B cell (primary cell): ENCODE results near the gene MAGI2. TPM values are rescaled to one million over a fixed set of nuclear protein-coding genes. Genes with fewer than 3 reads are reported as not detected.

Experiments used
- ATAC-seq: fragments of 200-7000 bp; cut with Tn5 transposase; one replicate; pipeline ENCODE4 v1.10.0; 2021; ENCODE audit warnings: low read depth, mild to moderate bottlenecking, moderate number of reproducible peaks, moderate library complexity
- CTCF ChIA-PET: fragments of 350-600 bp; sonication (Branson Sonifier 250); formaldehyde crosslinking; loops from one replicate; lab custom pipeline; 2021; ENCODE audit warnings: antibody characterized with exemption, inconsistent platforms; lab: Charles Lee
- POLR2A ChIA-PET: fragments of 350-600 bp; sonication (Branson Sonifier 250); formaldehyde crosslinking; loops from one replicate; lab custom pipeline; 2021; ENCODE audit warnings: antibody characterized with exemption; lab: Charles Lee
- DNase-seq: peaks from one replicate; pipeline ENCODE4 v3.0.0; 2013
- H2AFZ ChIP-seq: 2 replicates; pipeline ENCODE4 v1.6.1; 2012; ENCODE audit warnings: mild to moderate bottlenecking, low read depth, low read length; ENCODE audit not compliant: insufficient read depth, poor library complexity, severe bottlenecking
- H3K27ac ChIP-seq, 2 donors: 1 replicate in 1 of 2; 2 replicates in 1 of 2; pipeline ENCODE4 v1.5.1; 2012 to 2013; ENCODE audit warnings: low read length in 2 of 2, mild to moderate bottlenecking in 2 of 2, moderate library complexity in 1 of 2
- H3K27me3 ChIP-seq, 4 experiments: fragments of 200-600 bp in 1 of 4; sonication (generic) in 1 of 4; replicated peaks in 1 of 4; 1 replicate in 2 of 4; 2 replicates in 2 of 4; pipeline versions ENCODE4 v1.6.1 to v1.7.0; 2013 to 2016; ENCODE audit warnings: low read length in 3 of 4, mild to moderate bottlenecking in 2 of 4, mixed read lengths in 1 of 4, moderate library complexity in 1 of 4; ENCODE audit not compliant: insufficient read depth in 4 of 4, control insufficient read depth in 3 of 4; ENCODE audit errors: control extremely low read depth in 1 of 4
- H3K36me3 ChIP-seq, 2 experiments: replicated peaks in 1 of 2; 1 replicate in 1 of 2; 2 replicates in 1 of 2; pipeline versions ENCODE4 v1.6.1 to v1.7.1; 2013; ENCODE audit warnings: low read length in 1 of 2; ENCODE audit not compliant: insufficient read depth in 2 of 2, control insufficient read depth in 1 of 2; ENCODE audit errors: control extremely low read depth in 1 of 2, extremely low read depth in 1 of 2
- H3K4me1 ChIP-seq, 2 donors: fragments of 200-600 bp in 1 of 2; sonication (generic) in 1 of 2; 1 replicate in 1 of 2; 2 replicates in 1 of 2; pipeline versions ENCODE4 v1.5.1 to v1.6.1; 2013 to 2017; ENCODE audit warnings: low read length in 2 of 2; ENCODE audit not compliant: control insufficient read depth in 2 of 2, insufficient read depth in 2 of 2
- H3K4me2 ChIP-seq: replicated peaks from 2 replicates; pipeline ENCODE3; 2012; ENCODE audit warnings: mild to moderate bottlenecking, low read depth, low read length; ENCODE audit not compliant: poor library complexity, severe bottlenecking
- H3K4me3 ChIP-seq, 5 experiments: fragments of 200-600 bp in 1 of 5; sonication (generic) in 1 of 5; 1 replicate in 3 of 5; 2 replicates in 2 of 5; pipeline versions ENCODE4 v1.5.1 to v1.7.0; 2011 to 2016; ENCODE audit warnings: low read length in 4 of 5, mild to moderate bottlenecking in 4 of 5, low read depth in 2 of 5, control low read depth in 1 of 5, moderate library complexity in 1 of 5; ENCODE audit not compliant: insufficient read depth in 1 of 5; ENCODE audit errors: control extremely low read depth in 1 of 5, extremely low read depth in 1 of 5
- H3K79me2 ChIP-seq: fragments of 200-600 bp; sonication (generic); one replicate; pipeline ENCODE4 v1.6.0; 2016; ENCODE audit warnings: low read length; ENCODE audit not compliant: control insufficient read depth, insufficient read depth
- H3K9ac ChIP-seq: fragments of 200-600 bp; sonication (generic); 2 replicates; pipeline ENCODE4 v1.6.1; 2017; ENCODE audit warnings: mild to moderate bottlenecking, low read length, moderate library complexity
- H3K9me3 ChIP-seq, 3 donors: one replicate each; pipeline versions ENCODE4 v1.6.1 to v1.7.1; 2013; ENCODE audit warnings: low read length in 2 of 3; ENCODE audit not compliant: control insufficient read depth in 2 of 3, insufficient read depth in 1 of 3; ENCODE audit errors: control extremely low read depth in 1 of 3
- H4K20me1 ChIP-seq: 2 replicates; pipeline ENCODE4 v1.6.0; 2012; ENCODE audit warnings: mild to moderate bottlenecking, low read length; ENCODE audit not compliant: insufficient read depth, control insufficient read depth, poor library complexity, severe bottlenecking
- H3K27ac Mint-ChIP-seq: one replicate; pipeline ENCODE4 v1.8.0; 2021; ENCODE audit warnings: mixed read lengths
- H3K27me3 Mint-ChIP-seq: one replicate; pipeline ENCODE4 v1.8.0; 2021; ENCODE audit warnings: mixed read lengths
- H3K4me1 Mint-ChIP-seq: one replicate; pipeline ENCODE4 v1.8.0; 2021; ENCODE audit warnings: mixed read lengths
- H3K4me3 Mint-ChIP-seq: one replicate; pipeline ENCODE4 v1.8.0; 2021; ENCODE audit warnings: mixed read lengths
- H3K9me3 Mint-ChIP-seq: one replicate; pipeline ENCODE4 v1.8.0; 2022; ENCODE audit warnings: mixed read lengths; ENCODE audit not compliant: insufficient read depth
- CTCF ChIP-seq: fragments of 200-600 bp; IDR thresholded peaks from one replicate; pipeline ENCODE4 v1.8.0; 2022; ENCODE audit warnings: antibody characterized with exemption, mild to moderate bottlenecking
- EZH2 ChIP-seq: IDR thresholded peaks from 2 replicates; pipeline ENCODE4 v1.6.1; 2012; ENCODE audit warnings: borderline replicate concordance, low read depth, mild to moderate bottlenecking, moderate library complexity, low read length; ENCODE audit not compliant: insufficient read depth, poor library complexity, severe bottlenecking
- WGBS: methylation state at CpG from one replicate; pipeline ENCODE4 v1.1.5; 2013; ENCODE audit warnings: missing lambda C conversion rate; ENCODE audit not compliant: insufficient coverage; 5-methylcytosine and 5-hydroxymethylcytosine counted together
- intact Hi-C: fragments of 100-400 bp; cut with micrococcal nuclease; formaldehyde crosslinking; loops from one replicate; pipeline ENCODE4 v1.10.0; 2022
- polyA plus RNA-seq: library from polyadenylated mRNA; depleted of rRNA; stranded (reverse); fragments of >200 nt; gene quantifications from 2 replicates; pipeline ENCODE4 v1.2.3, GENCODE V29; 2012
- total RNA-seq, 2 donors: library from RNA; stranded (reverse); fragments of 120-200 nt in 1 of 2; gene quantifications; 1 replicate in 1 of 2; 2 replicates in 1 of 2; pipeline versions ENCODE4 v1.2.3 to v1.2.4, GENCODE V29; 2013 to 2022

Gene MAGI2
- total and polyA plus RNA-seq, 2 donors (not counting 1 experiment from before 2014, with no cell fraction given): 0.16 to 0.64 TPM

- DNase-seq: no peak
- Mint-ChIP-seq H3K27ac (no peak overlapping the region), H3K27me3 (no peaks in the 10 kb centered on the region), H3K4me1 (no peaks in the 10 kb centered on the region), H3K9me3 (no peaks in the 10 kb centered on the region), H3K4me3 (no peak overlapping the region)
- intact Hi-C loops: no loop called here
- Histone ChIP-seq H3K4me3 (no peak overlapping the region), H4K20me1 (no peaks in the 10 kb centered on the region), H3K4me1 (no peaks in the 10 kb centered on the region), H3K9me3 (no peaks in the 10 kb centered on the region), H3K27ac (no peak overlapping the region), H3K36me3 (no peaks in the 10 kb centered on the region), H2AFZ (no peak overlapping the region), H3K9ac (no peak overlapping the region), H3K27me3 (no peaks in the 10 kb centered on the region), H3K79me2 (no peaks in the 10 kb centered on the region), H3K4me2 (no peak overlapping the region)
- POLR2A ChIA-PET: no interaction called here
- ATAC-seq: no peak
- CTCF ChIA-PET: no interaction called here
- TF ChIP-seq EZH2 (no peak), CTCF (no peak)
These were observed 1046.9 kb downstream of the MAGI2 start for GRCh38 chr7:78406531-78406930.

GRCh38 chr7:78402096-78402495 lies 1051.4 kb downstream of the MAGI2 start:
- no peak for ATAC-seq
- H3K9me3 ChIP-seq: no peaks in the 10 kb centered on the region
- no peak overlapping the region for H3K4me3 ChIP-seq
- Mint-ChIP-seq H3K4me1 (no peaks in the 10 kb centered on the region), H3K9me3 (no peaks in the 10 kb centered on the region), H3K27me3 (no peaks in the 10 kb centered on the region), H3K27ac (no peak overlapping the region), H3K4me3 (no peak overlapping the region)
- no peak overlapping the region for H2AFZ ChIP-seq
- no peaks in the 10 kb centered on the region for H3K79me2 ChIP-seq
- H3K27ac ChIP-seq: no peak overlapping the region
- H4K20me1 ChIP-seq: no peaks in the 10 kb centered on the region
- CTCF ChIA-PET: no interaction called here
- H3K4me2 ChIP-seq: no peak overlapping the region
- H3K9ac ChIP-seq: no peak overlapping the region
- intact Hi-C loops: no loop called here
- 100% methylated on average over 1 of the region's 4 CpGs for WGBS
- no peak for TF ChIP-seq CTCF
- no peak for TF ChIP-seq EZH2
- DNase-seq: no peak
- no peaks in the 10 kb centered on the region for H3K36me3 ChIP-seq
- POLR2A ChIA-PET: no interaction called here
- no peaks in the 10 kb centered on the region for H3K27me3 ChIP-seq
- H3K4me1 ChIP-seq: no peaks in the 10 kb centered on the region
